ENCODE measurements around the gene THBS1.

The THBS1 gene

GRCh38 chr15:39573844-39574243 is 7.0 kb upstream of the THBS1 start:
- Histone ChIP-seq H3K9me3 (ENCODE audit: insufficient read depth, low read length) (no peaks in the 10 kb centered on the region), H3K9ac (ENCODE audit: low read length) (no peak overlapping the region), H3K4me2 (ENCODE audit: low read depth, low read length, poor library complexity, severe bottlenecking) (no peak overlapping the region), H2AFZ (ENCODE audit: low read depth, low read length, severe bottlenecking) (no peak overlapping the region), H3F3A (ENCODE audit: insufficient read depth) (no peaks in the 10 kb centered on the region), H3K36me3 (ENCODE audit: low read length) (no peaks in the 10 kb centered on the region), H3K9me2 (replicated peaks; ENCODE audit: insufficient read depth, low read length) (no peaks in the 10 kb centered on the region), H3K27me3 (ENCODE audit: low read length) (no peaks in the 10 kb centered on the region), H4K20me1 (ENCODE audit: low read depth, low read length) (no peaks in the 10 kb centered on the region), H3K79me2 (ENCODE audit: insufficient read depth, low read length) (no peaks in the 10 kb centered on the region), H3K4me3 (ENCODE audit: insufficient read depth, low read length, poor library complexity, severe bottlenecking) (no peak overlapping the region), H3K27ac (ENCODE audit: low read depth, low read length) (no peak overlapping the region)
- TF ChIP-seq CTCF (IDR thresholded peaks at IDR 0.05; ENCODE audit: insufficient read depth, low read length, poor library complexity, severe bottlenecking): no peak
- TF ChIP-seq EZH2phosphoT487 (conservative IDR thresholded peaks at IDR 0.05; ENCODE audit: low read length): no peak

DNA sequence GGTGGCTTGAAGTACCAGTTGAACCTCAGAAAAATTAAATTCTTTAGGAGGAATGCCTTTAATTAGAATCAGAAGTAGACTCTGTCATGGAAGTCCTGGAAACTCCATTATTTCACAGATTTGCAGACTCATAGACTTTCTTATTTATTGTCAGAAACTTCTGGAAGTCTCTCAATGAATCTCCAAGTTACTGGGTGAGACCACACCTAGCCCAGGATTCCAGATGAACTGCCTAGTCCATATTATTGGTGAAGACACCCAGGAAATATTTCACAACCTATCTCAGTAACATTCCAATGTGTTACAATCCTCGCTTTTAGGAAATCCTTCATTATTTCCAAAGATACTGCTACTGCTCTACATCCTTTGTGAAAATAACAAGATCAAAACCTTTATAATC is 6.5 kb upstream of the THBS1 start:
- Histone ChIP-seq H3K9me3 (ENCODE audit: insufficient read depth, low read length) (no peaks in the 10 kb centered on the region), H3K4me3 (ENCODE audit: insufficient read depth, low read length, poor library complexity, severe bottlenecking) (no peak overlapping the region), H4K20me1 (ENCODE audit: low read depth, low read length) (no peaks in the 10 kb centered on the region), H3K36me3 (ENCODE audit: low read length) (no peaks in the 10 kb centered on the region), H3K4me2 (ENCODE audit: low read depth, low read length, poor library complexity, severe bottlenecking) (no peak overlapping the region), H3K27me3 (ENCODE audit: low read length) (no peaks in the 10 kb centered on the region), H3K9ac (ENCODE audit: low read length) (no peak overlapping the region), H3K27ac (ENCODE audit: low read depth, low read length) (no peak overlapping the region), H3K9me2 (replicated peaks; ENCODE audit: insufficient read depth, low read length) (no peaks in the 10 kb centered on the region), H3F3A (ENCODE audit: insufficient read depth) (no peaks in the 10 kb centered on the region), H2AFZ (ENCODE audit: low read depth, low read length, severe bottlenecking) (no peak overlapping the region), H3K79me2 (ENCODE audit: insufficient read depth, low read length) (no peaks in the 10 kb centered on the region)
- TF ChIP-seq CTCF (IDR thresholded peaks at IDR 0.05; ENCODE audit: insufficient read depth, low read length, poor library complexity, severe bottlenecking) (no peak), EZH2phosphoT487 (conservative IDR thresholded peaks at IDR 0.05; ENCODE audit: low read length) (no peak)

DNA sequence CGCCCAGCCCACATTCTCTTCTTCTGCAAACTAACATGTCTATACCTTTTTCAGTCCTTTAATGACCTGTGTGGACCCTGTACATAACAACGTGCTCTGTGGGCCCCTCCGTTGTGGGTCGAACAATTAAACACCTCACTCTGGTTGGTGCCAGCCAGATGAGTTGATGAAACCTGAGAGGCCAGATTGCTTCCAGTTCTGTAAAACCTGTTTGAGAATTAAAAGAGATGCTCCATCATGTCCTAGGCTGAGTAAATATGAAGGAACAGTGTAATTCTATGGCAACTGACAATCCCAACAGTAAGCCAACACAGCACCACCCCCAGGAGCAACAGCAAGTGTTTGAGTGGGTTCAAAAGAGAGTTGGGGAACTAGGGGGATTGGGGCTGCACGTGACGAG is 5.7 kb upstream of the THBS1 start:
- TF ChIP-seq EZH2phosphoT487 (conservative IDR thresholded peaks at IDR 0.05; ENCODE audit: low read length): no peak
- no peak for TF ChIP-seq CTCF (IDR thresholded peaks at IDR 0.05; ENCODE audit: insufficient read depth, low read length, poor library complexity, severe bottlenecking)
- Histone ChIP-seq H3K4me2 (ENCODE audit: low read depth, low read length, poor library complexity, severe bottlenecking) (no peak overlapping the region), H3K36me3 (ENCODE audit: low read length) (no peaks in the 10 kb centered on the region), H3F3A (ENCODE audit: insufficient read depth) (no peaks in the 10 kb centered on the region), H3K9ac (ENCODE audit: low read length) (no peak overlapping the region), H3K4me3 (ENCODE audit: insufficient read depth, low read length, poor library complexity, severe bottlenecking) (no peak overlapping the region), H4K20me1 (ENCODE audit: low read depth, low read length) (no peaks in the 10 kb centered on the region), H3K79me2 (ENCODE audit: insufficient read depth, low read length) (no peaks in the 10 kb centered on the region), H3K27me3 (ENCODE audit: low read length) (no peaks in the 10 kb centered on the region), H3K27ac (ENCODE audit: low read depth, low read length) (no peak overlapping the region), H2AFZ (ENCODE audit: low read depth, low read length, severe bottlenecking) (no peak overlapping the region), H3K9me3 (ENCODE audit: insufficient read depth, low read length) (no peaks in the 10 kb centered on the region), H3K9me2 (replicated peaks; ENCODE audit: insufficient read depth, low read length) (no peaks in the 10 kb centered on the region)

Data from SU-DHL-6 (cell line).